ENCODE measurements around the gene PDHA1.

- no peak for TF ChIP-seq FOSL1 (IDR thresholded peaks at IDR 0.05; ENCODE audit: insufficient read depth, low read depth, low read length)
- TF ChIP-seq CTCF (IDR thresholded peaks at IDR 0.05; ENCODE audit: control extremely low read depth in 1 of 3, insufficient read depth in 1 of 3, low read depth in 1 of 3, low read length in 3 of 3) = no peak
- TF ChIP-seq POLR2A (IDR thresholded peaks at IDR 0.05; ENCODE audit: control extremely low read depth in 1 of 2, low read depth in 2 of 2, low read length in 2 of 2) = no peak
- TF ChIP-seq HDAC6 (IDR thresholded peaks at IDR 0.05; ENCODE audit: low read depth, low read length) = no peak
- TF ChIP-seq RAD21 (IDR thresholded peaks at IDR 0.05 in 1 of 2, conservative IDR thresholded peaks at IDR 0.05 in 1 of 2; ENCODE audit: low read depth in 2 of 2, low read length in 2 of 2) = no peak
- TF ChIP-seq HDAC2 (IDR thresholded peaks at IDR 0.05; ENCODE audit: borderline replicate concordance in 1 of 2, low read depth in 2 of 2, low read length in 2 of 2) = no peak
- TF ChIP-seq TAF1 (IDR thresholded peaks at IDR 0.05; ENCODE audit: low read depth, low read length) = no peak
- no peak for TF ChIP-seq SIN3A (conservative IDR thresholded peaks at IDR 0.05 in 1 of 2, IDR thresholded peaks at IDR 0.05 in 1 of 2; ENCODE audit: low read depth in 1 of 2, low read length in 2 of 2)
- no peak for TF ChIP-seq CBX8 (IDR thresholded peaks at IDR 0.05; ENCODE audit: borderline replicate concordance, low read depth, low read length)
- no peak for TF ChIP-seq MAX (IDR thresholded peaks at IDR 0.05)
- no peak for TF ChIP-seq PHF8 (conservative IDR thresholded peaks at IDR 0.05; ENCODE audit: low read depth, low read length)
- TF ChIP-seq CHD7 (IDR thresholded peaks at IDR 0.05; ENCODE audit: insufficient replicate concordance, low read length) = no peak
These were observed 7.2 kb downstream of the PDHA1 start for GRCh38 chrX:19350941-19351384.

Measured in H1 (cell line).